ENCODE data around the gene LHFPL2.

LHFPL2 gene

DNA sequence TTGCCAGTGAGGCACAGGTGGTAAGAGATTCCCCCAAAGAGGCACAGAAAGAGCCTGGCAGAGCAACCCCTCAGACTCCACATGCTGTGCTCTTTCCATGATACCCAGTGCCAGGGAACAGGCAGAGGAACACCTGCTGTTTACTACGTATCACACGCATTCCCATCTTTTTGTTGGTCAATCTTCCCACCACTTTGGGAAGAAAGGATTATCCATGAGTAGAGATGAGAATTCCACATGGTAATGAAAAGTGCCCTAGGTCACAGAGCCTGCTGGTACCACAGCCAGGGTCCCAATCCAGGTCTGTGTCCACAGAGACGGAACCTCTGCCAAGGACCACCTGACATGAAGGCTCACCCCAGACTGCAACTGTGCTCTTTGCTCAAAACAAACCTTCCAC, 86.6 kb downstream of the LHFPL2 start:
- POLR2A ChIA-PET = no interaction called here
- DNase-seq (ENCODE audit: extremely low spot score) = no peak
- TF ChIP-seq, protein P1, sequence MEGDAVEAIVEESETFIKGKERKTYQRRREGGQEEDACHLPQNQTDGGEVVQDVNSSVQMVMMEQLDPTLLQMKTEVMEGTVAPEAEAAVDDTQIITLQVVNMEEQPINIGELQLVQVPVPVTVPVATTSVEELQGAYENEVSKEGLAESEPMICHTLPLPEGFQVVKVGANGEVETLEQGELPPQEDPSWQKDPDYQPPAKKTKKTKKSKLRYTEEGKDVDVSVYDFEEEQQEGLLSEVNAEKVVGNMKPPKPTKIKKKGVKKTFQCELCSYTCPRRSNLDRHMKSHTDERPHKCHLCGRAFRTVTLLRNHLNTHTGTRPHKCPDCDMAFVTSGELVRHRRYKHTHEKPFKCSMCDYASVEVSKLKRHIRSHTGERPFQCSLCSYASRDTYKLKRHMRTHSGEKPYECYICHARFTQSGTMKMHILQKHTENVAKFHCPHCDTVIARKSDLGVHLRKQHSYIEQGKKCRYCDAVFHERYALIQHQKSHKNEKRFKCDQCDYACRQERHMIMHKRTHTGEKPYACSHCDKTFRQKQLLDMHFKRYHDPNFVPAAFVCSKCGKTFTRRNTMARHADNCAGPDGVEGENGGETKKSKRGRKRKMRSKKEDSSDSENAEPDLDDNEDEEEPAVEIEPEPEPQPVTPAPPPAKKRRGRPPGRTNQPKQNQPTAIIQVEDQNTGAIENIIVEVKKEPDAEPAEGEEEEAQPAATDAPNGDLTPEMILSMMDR (IDR thresholded peaks at IDR 0.05; ENCODE audit: control extremely low read depth, extremely low read depth, low read depth, missing control alignments) = no peak
- CTCF ChIA-PET = no interaction called here

DNA sequence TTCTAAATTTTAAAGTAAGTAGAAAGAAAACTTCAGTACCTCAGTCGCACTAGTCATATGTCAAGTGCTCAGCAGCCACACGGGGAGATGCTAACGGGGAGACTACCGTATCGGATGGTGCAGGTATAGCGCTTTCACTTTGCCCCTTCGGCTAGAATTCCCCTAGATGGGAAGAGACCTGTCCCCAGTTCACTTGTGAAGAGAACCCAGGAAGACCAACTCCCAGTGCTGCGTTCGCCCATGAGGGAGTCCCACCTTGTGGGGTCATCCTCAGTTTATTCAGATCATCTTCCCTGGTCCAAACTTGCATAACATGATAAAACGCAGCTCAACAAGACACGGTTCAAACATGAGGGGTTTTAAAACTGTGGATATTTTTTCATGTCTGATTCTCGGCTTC, 87.3 kb downstream of the LHFPL2 start:
- CTCF ChIA-PET = no interaction called here
- DNase-seq (ENCODE audit: extremely low spot score) = no peak
- TF ChIP-seq, protein P1 (IDR thresholded peaks at IDR 0.05; ENCODE audit: control extremely low read depth, extremely low read depth, low read depth, missing control alignments) = no peak
- POLR2A ChIA-PET = no interaction called here

DNA sequence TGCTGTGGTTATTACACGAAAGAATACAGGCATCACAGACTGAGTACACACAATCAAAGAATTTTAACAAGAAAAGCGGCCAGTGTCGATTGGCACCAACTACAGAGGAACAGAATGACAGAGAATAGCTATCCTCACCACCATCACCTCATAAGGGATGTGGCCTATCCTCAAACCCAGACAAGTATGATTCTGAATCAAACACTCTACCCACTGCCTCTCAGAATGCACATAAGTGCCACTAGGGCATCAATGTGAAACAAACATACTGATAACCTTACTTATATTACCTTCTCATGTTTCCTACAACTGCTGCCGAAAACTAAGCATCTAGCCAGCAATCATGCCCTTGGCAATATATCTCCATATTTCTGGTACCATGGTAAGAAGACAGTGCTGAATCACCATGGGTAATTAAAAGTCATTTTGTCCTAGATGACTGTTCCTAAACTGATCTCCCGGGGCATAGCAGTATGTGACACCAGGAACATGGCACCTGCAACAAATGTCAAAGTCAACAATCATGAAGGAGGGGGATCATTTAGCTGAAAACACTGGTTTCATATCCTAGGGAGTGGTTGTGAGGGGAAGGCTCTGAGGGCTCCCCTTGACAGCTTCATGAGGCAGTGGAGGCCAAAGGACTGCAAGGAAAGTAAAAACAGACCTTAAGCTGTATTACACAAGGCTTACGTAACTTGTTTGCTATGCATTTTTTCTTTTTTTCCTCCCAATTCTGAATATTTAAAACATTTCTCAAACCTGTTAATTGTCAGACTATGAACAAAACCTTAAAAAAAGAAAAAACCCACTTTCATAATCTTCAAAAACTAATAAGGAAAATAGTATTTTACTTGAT, 88.3 kb downstream of the LHFPL2 start:
- TF ChIP-seq, protein P1 (IDR thresholded peaks at IDR 0.05; ENCODE audit: control extremely low read depth, extremely low read depth, low read depth, missing control alignments) = no peak
- no peak for DNase-seq (ENCODE audit: extremely low spot score)
- ChIA-PET CTCF (interaction anchor here (0.9 to 1.3 kb wide), 2 partner anchors 8 to 17 kb away, joined by 3 to 4 read pairs; no protein-coding TSS in a partner anchor), POLR2A (no interaction called here)

DNA sequence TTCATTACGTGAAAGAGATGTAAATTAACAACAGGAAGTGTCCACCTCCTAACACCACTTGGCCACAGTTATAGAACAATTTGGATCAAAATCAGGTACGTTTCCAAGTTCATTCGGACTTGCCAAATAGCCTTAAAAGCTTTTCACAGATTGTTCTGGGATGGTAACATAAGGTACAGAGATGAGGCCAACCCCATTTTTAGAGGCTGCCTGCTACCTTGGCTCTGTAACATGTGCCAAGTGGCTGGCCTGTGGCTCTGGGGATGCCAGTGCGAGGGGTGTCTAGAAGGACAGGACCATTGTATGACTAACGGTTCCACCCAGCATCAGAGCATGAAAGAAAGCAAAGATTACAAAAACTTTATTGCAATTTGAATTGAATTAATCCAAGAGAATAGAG, 91.0 kb downstream of the LHFPL2 start:
- POLR2A ChIA-PET = no interaction called here
- TF ChIP-seq, protein P1 (IDR thresholded peaks at IDR 0.05; ENCODE audit: control extremely low read depth, extremely low read depth, low read depth, missing control alignments) = no peak
- DNase-seq (ENCODE audit: extremely low spot score) = no peak
- CTCF ChIA-PET = interaction anchor here (1.2 to 1.5 kb wide), 2 partner anchors 14 to 53 kb away, joined by 3 read pairs; no protein-coding TSS in a partner anchor

DNA sequence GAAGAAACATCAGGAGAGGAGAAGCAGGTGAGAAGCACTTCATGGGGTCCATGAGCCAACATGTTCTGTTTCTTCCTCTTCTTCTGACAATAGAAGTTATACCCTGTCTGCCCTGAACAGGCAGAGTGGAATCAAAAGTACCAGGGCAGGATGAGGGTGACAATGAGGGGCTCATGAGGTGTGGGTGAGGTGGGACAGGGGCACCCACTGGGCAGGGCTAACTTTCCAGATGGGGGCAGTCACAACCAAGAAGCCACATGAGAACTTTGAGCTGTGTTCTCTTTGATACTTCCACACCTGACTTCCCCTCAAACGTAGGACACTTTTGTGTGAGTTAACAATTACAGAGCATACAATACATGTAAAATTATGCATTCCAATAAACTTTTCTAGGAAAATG, 92.7 kb downstream of the LHFPL2 start:
- TF ChIP-seq, protein P1 (IDR thresholded peaks at IDR 0.05; ENCODE audit: control extremely low read depth, extremely low read depth, low read depth, missing control alignments) = no peak
- ChIA-PET CTCF (no interaction called here), POLR2A (no interaction called here)
- DNase-seq (ENCODE audit: extremely low spot score) = no peak

DNA sequence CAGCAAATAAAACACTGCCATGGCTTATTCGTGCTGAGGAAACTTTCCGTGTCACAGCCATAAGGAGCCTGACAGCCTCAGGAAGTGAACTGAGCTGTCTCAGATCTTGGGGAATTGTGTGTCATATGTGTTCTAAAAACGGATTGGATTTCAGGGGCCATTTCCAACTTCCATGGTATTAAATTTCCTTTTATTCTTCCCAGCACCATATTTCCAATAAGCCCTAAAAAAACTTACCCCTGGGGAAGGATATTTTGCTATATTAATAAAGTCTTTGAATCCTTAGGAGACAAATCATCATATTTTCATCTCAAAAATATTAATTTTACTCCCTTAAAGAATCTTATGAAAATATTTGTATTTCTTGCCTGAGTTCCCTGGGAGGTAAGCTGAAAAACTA, 93.9 kb downstream of the LHFPL2 start:
- DNase-seq (ENCODE audit: extremely low spot score) = no peak
- TF ChIP-seq, protein P1 (IDR thresholded peaks at IDR 0.05; ENCODE audit: control extremely low read depth, extremely low read depth, low read depth, missing control alignments) = no peak
- ChIA-PET POLR2A (interaction anchor here (0.5 kb wide), 1 partner anchor 112 kb away, joined by 3 read pairs; no protein-coding TSS in a partner anchor), CTCF (no interaction called here)
